ENCODE measurements around the gene SORCS3. TPM values are rescaled to one million over a fixed set of nuclear protein-coding genes. Genes with fewer than 3 reads are reported as not detected.
A peak's percentile ranks its signal among the peaks of the same experiment; 100 is the strongest.

SORCS3 gene
- total RNA-seq, 1 experiment from 2014 or later = 0.03 TPM

- Histone ChIP-seq H3K4me3 (ENCODE audit: insufficient read depth, low read depth, low read length) (no peak overlapping the region), H3K27me3 (ENCODE audit: control insufficient read depth, insufficient read depth, low read length) (no peaks in the 10 kb centered on the region), H3K36me3 (replicated peaks; ENCODE audit: control insufficient read depth, insufficient read depth, low read length) (no peaks in the 10 kb centered on the region)
- no peak for DNase-seq
Measured at GRCh38 chr10:104796823-104797222, 155.7 kb downstream of the SORCS3 start.

- no peaks in the 10 kb centered on the region for H3K27me3 ChIP-seq (ENCODE audit: control insufficient read depth, insufficient read depth, low read length)
- H3K36me3 ChIP-seq (replicated peaks; ENCODE audit: control insufficient read depth, insufficient read depth, low read length) = no peaks in the 10 kb centered on the region
- H3K4me3 ChIP-seq (ENCODE audit: insufficient read depth, low read depth, low read length) = no peak overlapping the region
- no peak for DNase-seq
Measured at GRCh38 chr10:104802941-104803340, 161.9 kb downstream of the SORCS3 start.

GRCh38 chr10:104804880-104805279 lies 163.8 kb downstream of the SORCS3 start:
- DNase-seq = no peak
- H3K36me3 ChIP-seq (replicated peaks; ENCODE audit: control insufficient read depth, insufficient read depth, low read length) = no peaks in the 10 kb centered on the region
- H3K4me3 ChIP-seq (ENCODE audit: insufficient read depth, low read depth, low read length) = no peak overlapping the region
- no peaks in the 10 kb centered on the region for H3K27me3 ChIP-seq (ENCODE audit: control insufficient read depth, insufficient read depth, low read length)

GRCh38 chr10:104806801-104807200 lies 165.7 kb downstream of the SORCS3 start:
- no peak for DNase-seq
- no peaks in the 10 kb centered on the region for H3K27me3 ChIP-seq (ENCODE audit: control insufficient read depth, insufficient read depth, low read length)
- H3K36me3 ChIP-seq (replicated peaks; ENCODE audit: control insufficient read depth, insufficient read depth, low read length) = no peaks in the 10 kb centered on the region
- no peak overlapping the region for H3K4me3 ChIP-seq (ENCODE audit: insufficient read depth, low read depth, low read length)

- H3K4me3 ChIP-seq (ENCODE audit: insufficient read depth, low read depth, low read length) = no peak overlapping the region
- no peak for DNase-seq
Measured at GRCh38 chr10:104807581-104808310, 166.7 kb downstream of the SORCS3 start.

GRCh38 chr10:104809288-104810090 lies 168.4 kb downstream of the SORCS3 start:
- no peak for DNase-seq
- Histone ChIP-seq H3K27me3 (ENCODE audit: control insufficient read depth, insufficient read depth, low read length) (no peaks in the 10 kb centered on the region), H3K4me3 (ENCODE audit: insufficient read depth, low read depth, low read length) (no peak overlapping the region), H3K36me3 (replicated peaks; ENCODE audit: control insufficient read depth, insufficient read depth, low read length) (no peaks in the 10 kb centered on the region)

More at GRCh38 chr10:104807581-104808310, 166.7 kb downstream of the SORCS3 start:
- no peaks in the 10 kb centered on the region for H3K36me3 ChIP-seq (replicated peaks; ENCODE audit: control insufficient read depth, insufficient read depth, low read length)
- no peaks in the 10 kb centered on the region for H3K27me3 ChIP-seq (ENCODE audit: control insufficient read depth, insufficient read depth, low read length)

- Histone ChIP-seq H3K4me3 (ENCODE audit: insufficient read depth, low read depth, low read length) (no peak overlapping the region), H3K27me3 (ENCODE audit: control insufficient read depth, insufficient read depth, low read length) (no peaks in the 10 kb centered on the region), H3K36me3 (replicated peaks; ENCODE audit: control insufficient read depth, insufficient read depth, low read length) (no peaks in the 10 kb centered on the region)
- no peak for DNase-seq
Measured at GRCh38 chr10:104811166-104811565, 170.1 kb downstream of the SORCS3 start.

GRCh38 chr10:104816501-104816900 lies 175.4 kb downstream of the SORCS3 start:
- Histone ChIP-seq H3K4me3 (ENCODE audit: insufficient read depth, low read depth, low read length) (no peak overlapping the region), H3K36me3 (replicated peaks; ENCODE audit: control insufficient read depth, insufficient read depth, low read length) (no peaks in the 10 kb centered on the region), H3K27me3 (ENCODE audit: control insufficient read depth, insufficient read depth, low read length) (no peaks in the 10 kb centered on the region)
- no peak for DNase-seq

- DNase-seq = no peak
- no peak overlapping the region for H3K4me3 ChIP-seq (ENCODE audit: insufficient read depth, low read depth, low read length)
Measured at GRCh38 chr10:104819731-104820130, 178.6 kb downstream of the SORCS3 start.

GRCh38 chr10:104822088-104822487 lies 181.0 kb downstream of the SORCS3 start:
- no peaks in the 10 kb centered on the region for H3K36me3 ChIP-seq (replicated peaks; ENCODE audit: control insufficient read depth, insufficient read depth, low read length)
- H3K4me3 ChIP-seq (ENCODE audit: insufficient read depth, low read depth, low read length) = no peak overlapping the region
- DNase-seq = no peak
- H3K27me3 ChIP-seq (ENCODE audit: control insufficient read depth, insufficient read depth, low read length) = no peaks in the 10 kb centered on the region

More at GRCh38 chr10:104819731-104820130, 178.6 kb downstream of the SORCS3 start:
- no peaks in the 10 kb centered on the region for H3K36me3 ChIP-seq (replicated peaks; ENCODE audit: control insufficient read depth, insufficient read depth, low read length)
- H3K27me3 ChIP-seq (ENCODE audit: control insufficient read depth, insufficient read depth, low read length) = no peaks in the 10 kb centered on the region

GRCh38 chr10:104824380-104825006 lies 183.4 kb downstream of the SORCS3 start:
- no peaks in the 10 kb centered on the region for H3K36me3 ChIP-seq (replicated peaks; ENCODE audit: control insufficient read depth, insufficient read depth, low read length)
- H3K27me3 ChIP-seq (ENCODE audit: control insufficient read depth, insufficient read depth, low read length) = no peaks in the 10 kb centered on the region
- H3K4me3 ChIP-seq (ENCODE audit: insufficient read depth, low read depth, low read length) = no peak overlapping the region
- peak; percentile 56 for DNase-seq

GRCh38 chr10:104831272-104831671 lies 190.2 kb downstream of the SORCS3 start:
- H3K36me3 ChIP-seq (replicated peaks; ENCODE audit: control insufficient read depth, insufficient read depth, low read length) = no peaks in the 10 kb centered on the region
- no peaks in the 10 kb centered on the region for H3K27me3 ChIP-seq (ENCODE audit: control insufficient read depth, insufficient read depth, low read length)
- no peak for DNase-seq
- H3K4me3 ChIP-seq (ENCODE audit: insufficient read depth, low read depth, low read length) = no peak overlapping the region

- no peak for DNase-seq
- H3K4me3 ChIP-seq (ENCODE audit: insufficient read depth, low read depth, low read length) = no peak overlapping the region
- no peaks in the 10 kb centered on the region for H3K36me3 ChIP-seq (replicated peaks; ENCODE audit: control insufficient read depth, insufficient read depth, low read length)
- H3K27me3 ChIP-seq (ENCODE audit: control insufficient read depth, insufficient read depth, low read length) = no peaks in the 10 kb centered on the region
Measured at GRCh38 chr10:104834580-104834979, 193.5 kb downstream of the SORCS3 start.

- H3K4me3 ChIP-seq (ENCODE audit: insufficient read depth, low read depth, low read length) = no peak overlapping the region
- H3K27me3 ChIP-seq (ENCODE audit: control insufficient read depth, insufficient read depth, low read length) = no peaks in the 10 kb centered on the region
- DNase-seq = no peak
- no peaks in the 10 kb centered on the region for H3K36me3 ChIP-seq (replicated peaks; ENCODE audit: control insufficient read depth, insufficient read depth, low read length)
Measured at GRCh38 chr10:104835422-104835821, 194.3 kb downstream of the SORCS3 start.

- DNase-seq = no peak
- H3K4me3 ChIP-seq (ENCODE audit: insufficient read depth, low read depth, low read length) = no peak overlapping the region
- H3K36me3 ChIP-seq (replicated peaks; ENCODE audit: control insufficient read depth, insufficient read depth, low read length) = no peaks in the 10 kb centered on the region
- no peaks in the 10 kb centered on the region for H3K27me3 ChIP-seq (ENCODE audit: control insufficient read depth, insufficient read depth, low read length)
Measured at GRCh38 chr10:104842704-104843103, 201.6 kb downstream of the SORCS3 start.

All from H7 (cell line).